Bronchial epithelial cell (primary cell): ENCODE data around the gene IZUMO2. TPM values are rescaled to one million over a fixed set of nuclear protein-coding genes. Genes with fewer than 3 reads are reported as not detected.

ENCODE experiments used
- DNase-seq: peaks from one replicate; pipeline ENCODE4 v3.0.0-alpha.2; 2010; ENCODE audit warnings: low read depth
- FAIRE-seq: peaks from 2 replicates; lab custom pipeline; 2011; peaks lifted over from hg19 to GRCh38; lab: Jason Lieb, UNC
- H3K27me3 ChIP-seq: 2 replicates; pipeline ENCODE4 v1.5.1; 2011; ENCODE audit warnings: low read length; ENCODE audit not compliant: control insufficient read depth, insufficient read depth
- H3K36me3 ChIP-seq: 2 replicates; pipeline ENCODE4 v1.5.1; 2011; ENCODE audit warnings: low read length; ENCODE audit not compliant: control insufficient read depth, insufficient read depth
- H3K4me3 ChIP-seq: 2 replicates; pipeline ENCODE4 v1.5.1; 2011; ENCODE audit warnings: mild to moderate bottlenecking, low read depth, low read length, control low read depth
- total RNA-seq: library from RNA; depleted of rRNA; stranded (reverse); fragments of >200 nt; gene quantifications from 2 replicates; pipeline ENCODE4 v1.2.1, GENCODE V29; 2014
- TF ChIP-seq, protein P1 (sequence below): IDR thresholded peaks from 2 replicates; pipeline ENCODE4 v1.5.1; 2011; ENCODE audit warnings: mild to moderate bottlenecking, moderate library complexity, low read length, control low read depth, inconsistent platforms; ENCODE audit not compliant: insufficient read depth, severe bottlenecking

The IZUMO2 gene
- total RNA-seq, 1 donor from 2014 or later: not detected

DNA sequence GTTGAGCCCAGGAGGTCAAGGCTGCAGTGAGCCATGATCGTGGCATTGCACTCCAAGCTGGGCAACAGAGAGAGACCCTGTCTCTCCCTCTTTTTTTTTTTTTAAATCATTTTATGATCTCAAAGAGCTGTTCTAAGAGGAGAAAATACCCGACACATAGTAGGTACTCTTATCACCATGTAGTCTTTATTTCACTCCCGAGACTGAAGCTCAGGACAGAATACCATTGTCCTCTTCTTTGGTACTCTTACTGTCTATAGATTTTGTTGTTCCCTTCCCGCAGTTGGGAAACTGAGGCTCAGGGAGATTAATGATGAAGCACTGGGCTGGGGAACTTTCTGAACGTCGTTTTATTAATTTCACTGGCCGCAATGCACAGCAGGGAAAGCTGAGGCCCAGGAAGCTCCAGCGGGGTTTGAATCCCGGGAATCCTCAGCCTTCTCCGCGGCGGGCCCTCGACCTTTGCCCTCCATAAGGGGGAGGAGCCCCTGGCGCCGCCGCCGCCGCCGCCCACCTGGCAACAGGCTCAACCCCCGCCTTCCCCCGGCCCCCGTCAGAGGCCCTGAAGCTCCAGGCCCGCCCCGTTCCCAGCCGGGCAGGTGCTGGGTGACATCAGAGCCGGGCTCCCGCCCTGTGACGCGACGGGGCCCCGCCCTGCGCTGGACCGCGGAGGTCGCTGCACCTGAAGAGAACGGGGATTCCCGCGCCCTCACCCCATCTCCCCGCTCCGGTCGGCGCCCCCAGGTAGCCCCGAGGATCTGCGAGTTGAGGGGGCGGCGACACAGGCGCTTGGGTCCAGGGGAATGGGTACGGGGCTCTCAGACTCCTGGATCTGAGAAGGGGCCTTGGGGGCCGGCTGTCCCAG is 42.0 kb upstream of the IZUMO2 start:
- TF ChIP-seq, protein P1, sequence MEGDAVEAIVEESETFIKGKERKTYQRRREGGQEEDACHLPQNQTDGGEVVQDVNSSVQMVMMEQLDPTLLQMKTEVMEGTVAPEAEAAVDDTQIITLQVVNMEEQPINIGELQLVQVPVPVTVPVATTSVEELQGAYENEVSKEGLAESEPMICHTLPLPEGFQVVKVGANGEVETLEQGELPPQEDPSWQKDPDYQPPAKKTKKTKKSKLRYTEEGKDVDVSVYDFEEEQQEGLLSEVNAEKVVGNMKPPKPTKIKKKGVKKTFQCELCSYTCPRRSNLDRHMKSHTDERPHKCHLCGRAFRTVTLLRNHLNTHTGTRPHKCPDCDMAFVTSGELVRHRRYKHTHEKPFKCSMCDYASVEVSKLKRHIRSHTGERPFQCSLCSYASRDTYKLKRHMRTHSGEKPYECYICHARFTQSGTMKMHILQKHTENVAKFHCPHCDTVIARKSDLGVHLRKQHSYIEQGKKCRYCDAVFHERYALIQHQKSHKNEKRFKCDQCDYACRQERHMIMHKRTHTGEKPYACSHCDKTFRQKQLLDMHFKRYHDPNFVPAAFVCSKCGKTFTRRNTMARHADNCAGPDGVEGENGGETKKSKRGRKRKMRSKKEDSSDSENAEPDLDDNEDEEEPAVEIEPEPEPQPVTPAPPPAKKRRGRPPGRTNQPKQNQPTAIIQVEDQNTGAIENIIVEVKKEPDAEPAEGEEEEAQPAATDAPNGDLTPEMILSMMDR: no peak
- Histone ChIP-seq H3K27me3 (peaks cover 1% of the 10 kb centered on the region), H3K4me3 (peak overlapping the region; percentile 25), H3K36me3 (no peaks in the 10 kb centered on the region)
- no peak for DNase-seq
- FAIRE-seq: no peak

DNA sequence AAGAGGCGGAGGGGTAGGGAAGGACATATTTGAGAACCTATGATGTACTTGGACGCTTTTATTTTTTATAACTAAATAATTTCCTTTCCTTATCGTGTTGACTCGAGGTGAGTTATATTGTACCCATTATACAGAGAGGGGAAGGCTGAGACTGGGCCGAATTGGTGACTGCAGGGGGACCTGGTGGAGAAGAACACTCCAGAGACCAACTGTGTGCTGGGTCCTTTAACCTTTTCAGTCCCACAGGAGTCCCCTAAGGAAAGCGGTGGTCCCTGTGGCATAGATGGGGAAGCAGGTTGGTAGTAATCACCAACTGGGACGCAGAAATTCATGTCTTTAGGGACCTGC is 41.0 kb upstream of the IZUMO2 start:
- peaks cover 1% of the 10 kb centered on the region for H3K27me3 ChIP-seq
- H3K4me3 ChIP-seq: no peak overlapping the region
- DNase-seq (no peak), FAIRE-seq (no peak)
- H3K36me3 ChIP-seq: no peaks in the 10 kb centered on the region
- TF ChIP-seq, protein P1: no peak

DNA sequence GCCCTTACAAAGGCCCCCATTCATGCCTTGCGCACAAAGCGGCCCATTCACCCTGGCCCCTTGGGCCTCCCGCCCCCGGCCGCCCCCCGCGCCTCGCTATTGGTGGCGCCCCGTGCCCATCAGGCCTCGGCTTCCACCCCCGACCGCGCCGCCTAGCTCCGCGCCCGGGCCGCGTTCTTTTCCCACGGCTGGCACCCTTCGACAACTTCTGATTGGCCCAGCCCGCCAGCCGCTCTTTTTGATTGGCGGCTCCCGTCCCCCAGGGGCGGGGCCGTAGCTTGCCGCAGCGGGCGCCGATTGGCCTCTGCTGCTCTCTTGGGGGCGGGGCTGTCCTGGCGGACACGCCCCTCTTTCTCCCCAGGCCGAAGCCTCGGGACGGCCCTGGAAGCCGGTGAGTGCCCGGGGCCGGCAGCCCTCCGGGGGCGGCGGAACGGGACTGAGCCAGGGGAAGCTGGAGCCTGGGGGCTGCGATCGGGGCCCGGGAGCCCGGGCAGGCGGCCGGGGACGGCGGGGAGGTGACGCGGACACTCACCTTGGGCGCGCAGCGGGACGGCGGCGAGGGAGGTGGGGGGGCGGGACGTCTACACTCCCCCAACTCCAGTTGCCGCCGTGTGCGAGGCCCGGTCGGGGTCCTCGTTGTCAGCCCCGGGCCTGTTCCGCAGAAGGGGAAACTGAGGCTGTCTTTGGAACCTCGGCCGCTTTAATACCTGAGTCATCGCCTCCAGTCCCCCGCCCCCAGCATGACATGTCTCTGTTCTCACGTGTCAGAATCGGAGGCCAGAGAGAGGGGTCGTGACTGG is 40.4 kb upstream of the IZUMO2 start, which contains the start of gene MYH14:
Gene MYH14 (plus strand): TSS at position 342 of the 800 bp plus-strand sequence. CDS start 6,744 bp downstream, outside the sequence.
- TF ChIP-seq, protein P1: no peak
- no peaks in the 10 kb centered on the region for H3K36me3 ChIP-seq
- DNase-seq (no peak), FAIRE-seq (no peak)
- H3K4me3 ChIP-seq: peak within 1 kb of the TSS; percentile 30
- H3K27me3 ChIP-seq: peaks cover 1% of the 10 kb centered on the region

GRCh38 chr19:50202962-50203280 is 39.8 kb upstream of the IZUMO2 start:
- TF ChIP-seq, protein P1: no peak
- no peaks in the 10 kb centered on the region for H3K36me3 ChIP-seq
- no peak overlapping the region for H3K4me3 ChIP-seq
- DNase-seq: no peak
- H3K27me3 ChIP-seq: peaks cover 1% of the 10 kb centered on the region
- no peak for FAIRE-seq

DNA sequence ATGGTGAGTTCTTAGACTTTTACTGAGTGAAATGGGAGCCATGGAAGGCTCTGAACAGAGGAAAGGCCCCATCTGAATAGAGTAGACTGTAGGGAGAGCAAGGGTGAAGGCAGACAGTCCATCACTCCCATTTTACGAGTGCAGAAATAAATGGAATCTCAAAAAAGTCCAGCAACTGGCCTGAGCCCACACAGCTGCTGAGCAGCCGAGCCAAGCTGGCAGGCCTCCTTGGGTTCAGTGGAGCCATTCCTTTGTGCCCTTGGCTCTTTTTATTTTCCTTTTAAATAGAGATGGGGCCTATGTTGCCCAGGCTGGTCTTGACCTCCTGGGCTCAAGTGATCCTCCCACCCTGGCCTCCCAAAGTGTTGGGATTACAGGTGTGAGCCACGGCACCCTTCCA is 39.3 kb upstream of the IZUMO2 start:
- Histone ChIP-seq H3K4me3 (no peak overlapping the region), H3K27me3 (peaks cover 1% of the 10 kb centered on the region), H3K36me3 (no peaks in the 10 kb centered on the region)
- TF ChIP-seq, protein P1: no peak
- FAIRE-seq: no peak
- no peak for DNase-seq
